DMS 273 (cell line): ENCODE measurements around the gene MAGEL2.

Experiments used
- DNase-seq: peaks from one replicate; lab custom pipeline; 2025; ENCODE audit not compliant: unreplicated experiment; lab: John Stamatoyannopoulos, UW

MAGEL2 gene

GRCh38 chr15:23647421-23648370, at the start of gene MAGEL2:
MAGEL2 (minus strand) TSS chr15:23647867; CDS start chr15:23647742, 125 bp downstream.
- DNase-seq = peak; percentile 19

GRCh38 chr15:23695282-23695681, 47.6 kb upstream of the MAGEL2 start:
- DNase-seq = no peak

GRCh38 chr15:23694592-23694991, 46.9 kb upstream of the MAGEL2 start:
- DNase-seq = no peak

GRCh38 chr15:23690450-23690852, 42.8 kb upstream of the MAGEL2 start:
- peak; percentile 70 for DNase-seq

GRCh38 chr15:23690015-23690414, 42.3 kb upstream of the MAGEL2 start:
- no peak for DNase-seq

GRCh38 chr15:23687143-23687470, 39.4 kb upstream of the MAGEL2 start, which contains the start of gene NDN:
NDN (minus strand) TSS chr15:23687305; CDS start chr15:23687217, 88 bp downstream.
- DNase-seq = peak; percentile 73

- DNase-seq = no peak
Measured at GRCh38 chr15:23686466-23687142, 38.9 kb upstream of the MAGEL2 start.

GRCh38 chr15:23671481-23671880, 23.8 kb upstream of the MAGEL2 start:
- no peak for DNase-seq

GRCh38 chr15:23670970-23671369, 23.3 kb upstream of the MAGEL2 start:
- no peak for DNase-seq

GRCh38 chr15:23663232-23663631, 15.6 kb upstream of the MAGEL2 start:
- DNase-seq = no peak

GRCh38 chr15:23648920-23649515, 1.4 kb upstream of the MAGEL2 start:
- DNase-seq = peak; percentile 64

- DNase-seq = no peak
Measured at GRCh38 chr15:23647001-23647295, 719 bp downstream of the MAGEL2 start.

- DNase-seq = no peak
Measured at GRCh38 chr15:23646165-23647000, 1.3 kb downstream of the MAGEL2 start.

- peak; percentile 11 for DNase-seq
Measured at GRCh38 chr15:23645371-23646164, 2.1 kb downstream of the MAGEL2 start.

- no peak for DNase-seq
Measured at GRCh38 chr15:23644829-23645228, 2.8 kb downstream of the MAGEL2 start.

GRCh38 chr15:23642413-23643044, 5.1 kb downstream of the MAGEL2 start:
- peak; percentile 78 for DNase-seq

GRCh38 chr15:23634181-23634580, 13.5 kb downstream of the MAGEL2 start:
- DNase-seq = no peak

GRCh38 chr15:23629234-23629805, 18.3 kb downstream of the MAGEL2 start:
- peak; percentile 34 for DNase-seq

GRCh38 chr15:23628612-23629233, 18.9 kb downstream of the MAGEL2 start:
- no peak for DNase-seq
